ENCODE results near the gene HLA-A.
"Not testable (repeated sequence)": the region's sequence is repeated elsewhere in the genome, so short reads cannot be mapped to it uniquely, and the experiment has no call there.

Gene HLA-A

DNA sequence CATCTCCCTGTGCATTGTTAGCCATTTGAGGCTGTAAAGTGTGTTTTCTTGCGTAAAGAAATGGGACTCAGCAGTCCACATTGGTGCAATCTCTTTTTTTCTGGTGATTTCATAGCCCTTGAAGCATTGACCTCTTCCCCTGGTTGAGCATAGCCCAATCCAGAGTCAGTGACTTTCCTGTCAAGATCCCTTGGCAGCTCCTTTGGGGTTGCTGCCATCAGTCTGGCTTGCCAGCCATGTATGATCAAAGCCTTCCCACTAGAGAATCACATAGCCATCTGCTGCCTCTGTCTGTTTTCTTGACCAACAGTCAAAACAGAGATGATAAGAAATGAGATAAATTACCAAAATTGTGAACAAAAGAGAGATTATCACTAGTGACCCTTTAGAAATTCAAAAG, 19.6 kb downstream of the HLA-A start:
- no peaks in the 10 kb centered on the region for H3K27me3 Mint-ChIP-seq (ENCODE audit: low read depth)
- H3K9me3 Mint-ChIP-seq, result no peaks in the 10 kb centered on the region
- H3K4me3 Mint-ChIP-seq, result no peak overlapping the region
- H3K4me1 Mint-ChIP-seq (ENCODE audit: low read depth), result peaks cover 37% of the 10 kb centered on the region
- no peak overlapping the region for H3K27ac Mint-ChIP-seq
- peaks cover 14% of the 10 kb centered on the region for H3K36me3 Mint-ChIP-seq (ENCODE audit: low read depth)

DNA sequence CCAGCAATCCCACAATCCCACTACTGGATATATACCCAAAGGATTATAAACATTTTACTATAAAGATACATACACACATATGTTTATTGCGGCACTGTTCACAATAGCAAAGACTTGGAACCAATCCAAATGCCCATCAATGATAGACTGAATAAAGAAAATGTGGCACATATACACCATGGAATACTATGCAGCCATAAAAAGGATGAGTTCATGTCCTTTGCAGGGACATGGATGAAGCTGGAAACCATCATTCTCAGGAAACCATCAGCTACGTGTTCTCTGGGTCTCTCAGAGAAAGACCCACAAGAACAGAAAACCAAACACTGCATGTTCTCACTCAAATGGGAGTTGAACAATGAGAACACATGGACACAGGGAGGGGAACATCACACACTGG, 21.4 kb downstream of the HLA-A start:
- not testable (repeated sequence) for H3K27me3 Mint-ChIP-seq (ENCODE audit: low read depth); H3K27ac Mint-ChIP-seq; H3K4me3 Mint-ChIP-seq; H3K9me3 Mint-ChIP-seq
- Mint-ChIP-seq H3K36me3 (ENCODE audit: low read depth) (peaks cover 14% of the 10 kb centered on the region), H3K4me1 (ENCODE audit: low read depth) (peaks cover 44% of the 10 kb centered on the region)

DNA sequence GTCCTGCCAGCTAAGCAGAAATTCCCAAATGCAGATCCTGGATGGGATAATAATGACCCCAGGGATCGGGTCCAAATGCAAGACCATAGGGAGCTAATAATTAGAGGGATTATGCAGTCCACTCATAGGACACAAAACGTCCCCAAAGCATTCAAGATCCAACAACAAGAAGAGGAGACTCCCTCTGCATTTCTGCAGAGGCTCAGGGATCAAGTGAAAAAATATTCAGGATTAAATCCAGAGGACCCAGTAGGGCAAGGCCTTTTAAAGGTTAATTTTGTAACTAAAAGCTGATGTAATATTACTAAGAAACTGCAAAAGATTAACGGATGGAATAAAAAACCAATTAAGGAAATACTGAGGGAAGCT, 22.2 kb downstream of the HLA-A start:
- Mint-ChIP-seq H3K27me3 (ENCODE audit: low read depth) (no peaks in the 10 kb centered on the region), H3K4me3 (peak overlapping the region; percentile 97), H3K27ac (peak overlapping the region; percentile 95), H3K36me3 (ENCODE audit: low read depth) (peaks cover 14% of the 10 kb centered on the region), H3K4me1 (ENCODE audit: low read depth) (peaks cover 39% of the 10 kb centered on the region), H3K9me3 (no peaks in the 10 kb centered on the region)

DNA sequence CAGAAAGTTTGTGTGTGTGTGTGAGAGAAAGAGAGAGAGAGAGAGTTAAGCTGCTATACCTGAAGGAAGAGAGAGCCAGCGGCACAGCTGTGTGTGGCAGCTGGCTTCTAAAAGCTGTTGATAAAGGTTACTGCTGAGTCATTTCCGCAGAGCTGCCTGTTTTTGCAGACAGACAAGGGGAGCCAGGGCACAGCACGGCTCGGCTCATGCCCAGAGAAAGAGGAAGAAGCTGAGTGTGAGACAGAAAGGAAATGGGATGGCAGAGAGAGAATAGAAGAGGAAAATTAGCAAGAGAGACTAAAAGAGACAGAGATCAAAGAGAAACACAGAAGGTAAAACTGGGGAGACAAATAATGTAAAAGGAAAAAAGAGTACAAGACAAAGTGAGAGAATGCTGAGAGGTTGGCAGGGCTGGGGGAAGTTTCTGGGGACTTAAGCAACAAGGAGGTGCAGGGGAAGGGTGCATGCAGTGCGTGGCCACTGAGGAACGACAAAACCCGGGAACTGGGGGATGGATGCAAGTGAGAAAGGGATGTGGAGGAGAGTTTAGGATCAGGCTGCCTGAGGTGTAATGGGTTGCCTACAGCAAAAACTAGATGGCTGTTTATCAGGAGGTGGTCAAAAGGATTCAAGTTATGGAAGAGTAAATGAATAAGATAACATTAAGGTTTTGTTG, 22.7 kb downstream of the HLA-A start:
- Mint-ChIP-seq H3K4me3 (peak overlapping the region; percentile 97), H3K27ac (peak overlapping the region; percentile 95), H3K9me3 (no peaks in the 10 kb centered on the region), H3K4me1 (ENCODE audit: low read depth) (peaks cover 37% of the 10 kb centered on the region), H3K36me3 (ENCODE audit: low read depth) (peaks cover 14% of the 10 kb centered on the region), H3K27me3 (ENCODE audit: low read depth) (no peaks in the 10 kb centered on the region)

DNA sequence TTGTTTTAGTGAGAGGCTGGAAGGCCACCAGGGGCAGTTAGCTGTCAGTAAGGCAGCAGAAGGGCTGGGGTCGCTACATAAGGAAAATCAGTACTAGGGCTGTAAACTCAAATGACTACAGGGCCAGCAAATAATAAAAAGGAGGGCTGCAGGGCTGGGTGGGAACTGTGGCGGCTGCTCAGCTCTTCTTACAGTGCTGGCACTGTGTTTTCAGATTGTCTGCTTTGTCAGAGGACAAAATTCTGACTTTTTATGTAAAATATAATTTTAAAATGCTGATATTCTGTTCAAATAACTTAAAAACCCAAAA, 23.2 kb downstream of the HLA-A start:
- Mint-ChIP-seq H3K27ac (peak overlapping the region; percentile 95), H3K27me3 (ENCODE audit: low read depth) (no peaks in the 10 kb centered on the region), H3K9me3 (no peaks in the 10 kb centered on the region), H3K4me1 (ENCODE audit: low read depth) (peaks cover 37% of the 10 kb centered on the region), H3K36me3 (ENCODE audit: low read depth) (peaks cover 14% of the 10 kb centered on the region), H3K4me3 (peak overlapping the region; percentile 97)

DNA sequence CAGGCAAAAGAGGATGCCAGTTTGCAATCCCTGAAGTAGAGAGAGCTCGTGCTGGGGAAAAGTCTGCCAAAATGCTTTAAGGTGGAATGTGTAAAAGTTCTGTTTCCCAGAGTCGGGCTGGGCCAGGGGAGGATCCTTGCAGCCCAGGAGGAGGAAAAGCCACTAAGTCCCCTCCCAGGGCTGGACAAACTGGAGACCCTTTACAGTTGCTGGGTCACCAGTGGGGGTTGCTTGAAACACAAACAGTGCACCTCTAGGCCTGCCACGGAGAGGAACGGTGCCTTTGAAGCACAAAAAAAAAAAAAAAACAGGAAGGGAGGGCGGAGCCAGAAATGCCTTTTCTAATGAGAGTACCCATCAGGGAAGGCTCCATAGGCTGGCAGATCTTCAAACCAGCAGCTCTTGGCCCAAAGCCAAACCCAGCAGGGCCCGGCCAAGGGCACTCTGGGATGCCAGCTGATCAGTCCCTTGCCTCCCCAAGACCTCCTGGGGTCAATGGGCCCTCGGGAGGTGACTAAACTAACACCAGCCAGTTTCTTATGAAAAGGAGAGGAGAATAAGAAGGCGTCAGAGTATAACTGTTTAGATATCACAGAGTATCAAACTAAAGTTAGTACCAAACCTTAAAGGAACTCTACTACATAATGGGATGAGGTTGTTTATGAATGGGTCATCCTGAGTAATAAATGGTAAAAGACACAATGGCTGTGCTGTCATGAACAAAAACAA, 23.7 kb downstream of the HLA-A start:
- Mint-ChIP-seq H3K36me3 (ENCODE audit: low read depth) (peaks cover 14% of the 10 kb centered on the region), H3K4me3 (peak overlapping the region; percentile 97), H3K4me1 (ENCODE audit: low read depth) (peaks cover 37% of the 10 kb centered on the region), H3K27me3 (ENCODE audit: low read depth) (no peaks in the 10 kb centered on the region), H3K9me3 (no peaks in the 10 kb centered on the region), H3K27ac (peak overlapping the region; percentile 95)

DNA sequence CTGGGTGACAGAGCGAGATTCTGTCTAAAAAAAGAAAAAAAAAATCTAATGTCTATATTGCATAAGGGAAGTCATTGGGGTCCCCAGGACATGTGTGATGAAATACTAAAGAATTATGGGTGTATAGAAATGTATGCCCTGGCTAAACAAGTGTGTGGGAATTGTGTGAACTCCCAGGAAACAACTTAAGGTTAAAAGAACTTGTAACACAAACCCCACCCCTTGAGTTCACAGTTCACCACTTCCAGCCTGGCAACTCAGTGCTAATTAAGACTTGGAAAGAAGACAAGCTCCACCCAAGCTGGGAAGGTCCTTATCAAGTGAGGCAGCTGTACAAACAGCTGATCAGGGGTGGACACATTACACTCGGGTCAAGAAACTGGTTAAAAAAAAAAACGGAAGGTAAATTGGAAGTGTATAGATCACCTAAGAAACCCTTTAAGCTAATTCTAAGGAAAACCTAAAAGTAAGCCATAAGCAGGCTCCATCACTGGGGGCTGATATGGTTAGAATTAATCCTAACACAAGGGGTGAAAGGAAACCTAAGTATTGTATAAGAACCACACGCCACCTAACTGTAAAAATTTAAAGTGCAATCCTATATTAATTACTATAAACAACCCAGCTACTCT, 25.2 kb downstream of the HLA-A start:
- no peaks in the 10 kb centered on the region for H3K9me3 Mint-ChIP-seq
- peaks cover 18% of the 10 kb centered on the region for H3K36me3 Mint-ChIP-seq (ENCODE audit: low read depth)
- no peak overlapping the region for H3K4me3 Mint-ChIP-seq
- H3K27me3 Mint-ChIP-seq (ENCODE audit: low read depth), result peaks cover 3% of the 10 kb centered on the region
- H3K27ac Mint-ChIP-seq, result no peak overlapping the region
- peaks cover 43% of the 10 kb centered on the region for H3K4me1 Mint-ChIP-seq (ENCODE audit: low read depth)

DNA sequence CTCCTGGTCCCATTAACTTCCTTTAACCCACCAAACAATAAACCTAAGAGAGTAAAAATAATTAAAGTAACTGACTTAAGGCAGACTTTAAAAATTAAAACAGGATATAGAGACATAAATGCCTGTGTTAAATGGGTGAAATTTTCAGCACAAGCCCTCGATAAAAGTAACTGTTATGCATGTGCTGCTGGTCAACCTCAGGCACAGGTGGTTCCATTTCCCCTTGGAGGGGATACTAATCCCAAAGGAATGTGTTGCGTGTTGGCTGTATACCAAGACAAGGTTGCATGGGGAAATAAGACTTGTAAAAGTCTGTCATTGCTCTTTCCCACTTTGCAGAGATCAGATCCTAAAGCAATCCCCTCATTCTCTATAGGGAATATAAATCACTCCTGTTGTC, 25.8 kb downstream of the HLA-A start:
- Mint-ChIP-seq H3K27me3 (ENCODE audit: low read depth) (peaks cover 6% of the 10 kb centered on the region), H3K9me3 (no peaks in the 10 kb centered on the region), H3K4me1 (ENCODE audit: low read depth) (peaks cover 43% of the 10 kb centered on the region), H3K4me3 (no peak overlapping the region), H3K27ac (no peak overlapping the region), H3K36me3 (ENCODE audit: low read depth) (peaks cover 18% of the 10 kb centered on the region)

DNA sequence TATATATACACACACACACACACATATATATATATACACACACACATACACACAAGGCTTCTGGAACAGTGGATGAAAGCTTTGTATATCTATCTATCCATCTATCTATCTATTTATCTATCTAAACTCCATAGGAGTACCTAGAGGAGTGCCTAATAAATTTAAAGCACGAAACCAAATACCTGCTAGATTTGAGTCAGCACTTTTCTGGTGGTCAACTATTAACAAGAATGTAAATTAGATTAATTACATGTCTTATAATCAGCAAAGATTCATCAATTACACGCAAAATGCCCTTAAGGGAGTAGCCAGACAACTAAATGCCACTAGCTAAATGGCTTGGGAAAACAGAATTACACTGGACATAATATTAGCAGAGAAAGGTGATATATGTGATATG, 26.6 kb downstream of the HLA-A start:
- H3K36me3 Mint-ChIP-seq (ENCODE audit: low read depth), result peaks cover 19% of the 10 kb centered on the region
- H3K27ac Mint-ChIP-seq, result no peak overlapping the region
- peaks cover 13% of the 10 kb centered on the region for H3K27me3 Mint-ChIP-seq (ENCODE audit: low read depth)
- peaks cover 45% of the 10 kb centered on the region for H3K4me1 Mint-ChIP-seq (ENCODE audit: low read depth)
- no peak overlapping the region for H3K4me3 Mint-ChIP-seq
- H3K9me3 Mint-ChIP-seq, result no peaks in the 10 kb centered on the region

DNA sequence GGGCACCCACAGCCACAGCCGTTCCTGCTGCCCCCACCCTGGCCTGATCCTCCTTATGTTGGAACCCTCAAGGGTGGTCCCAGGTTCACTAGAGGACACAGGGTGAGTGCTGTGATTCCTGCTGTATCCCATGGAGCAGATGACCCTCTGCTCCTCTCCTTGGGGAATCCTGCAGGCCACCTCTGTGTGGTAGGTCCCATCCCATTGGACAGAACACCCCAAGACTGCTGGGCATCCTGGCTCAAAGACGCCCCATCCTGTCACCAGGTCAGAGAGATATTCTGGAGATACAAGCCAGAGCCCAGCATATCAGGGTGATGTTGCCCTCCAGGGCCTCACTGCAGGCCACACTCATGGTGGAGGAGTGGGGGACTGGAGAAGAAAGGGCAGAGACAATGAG, 28.4 kb downstream of the HLA-A start:
- Mint-ChIP-seq H3K27ac (no peak overlapping the region), H3K4me3 (no peak overlapping the region), H3K4me1 (ENCODE audit: low read depth) (peaks cover 45% of the 10 kb centered on the region), H3K27me3 (ENCODE audit: low read depth) (peaks cover 32% of the 10 kb centered on the region), H3K36me3 (ENCODE audit: low read depth) (peaks cover 20% of the 10 kb centered on the region), H3K9me3 (no peaks in the 10 kb centered on the region)

DNA sequence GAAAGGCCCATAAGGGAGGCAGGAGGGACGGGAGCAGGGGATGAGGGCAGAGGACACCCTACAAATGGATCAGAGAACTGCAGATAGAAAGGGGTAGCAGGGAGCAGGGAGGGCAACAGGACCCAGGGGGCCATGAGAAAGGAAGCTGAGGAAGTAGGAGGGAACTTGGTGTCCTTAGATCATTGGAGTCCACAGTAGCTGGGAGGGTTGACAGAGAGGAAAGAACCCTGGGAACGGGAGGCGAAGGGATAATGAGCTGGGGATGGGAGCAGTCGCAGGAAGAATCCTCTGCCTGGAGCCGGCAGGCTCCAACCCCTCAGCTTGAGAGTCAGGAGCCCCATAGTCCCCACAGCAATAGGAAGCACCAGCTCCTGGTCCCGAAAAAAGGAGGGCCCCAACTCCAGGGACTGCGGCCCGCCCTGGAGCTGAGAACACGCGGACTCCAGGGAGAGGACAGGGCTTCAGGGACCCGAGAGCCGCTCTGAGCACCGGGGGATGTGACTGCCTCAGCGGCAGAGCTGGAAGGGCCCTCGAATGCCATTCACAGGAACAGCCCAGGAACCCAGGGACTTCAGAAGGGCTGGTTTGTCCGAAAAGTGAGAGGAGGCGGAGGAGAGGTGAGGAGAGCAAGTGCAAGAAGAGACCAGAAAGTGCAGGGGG, 32.7 kb downstream of the HLA-A start:
- peaks cover 39% of the 10 kb centered on the region for H3K4me1 Mint-ChIP-seq (ENCODE audit: low read depth)

DNA sequence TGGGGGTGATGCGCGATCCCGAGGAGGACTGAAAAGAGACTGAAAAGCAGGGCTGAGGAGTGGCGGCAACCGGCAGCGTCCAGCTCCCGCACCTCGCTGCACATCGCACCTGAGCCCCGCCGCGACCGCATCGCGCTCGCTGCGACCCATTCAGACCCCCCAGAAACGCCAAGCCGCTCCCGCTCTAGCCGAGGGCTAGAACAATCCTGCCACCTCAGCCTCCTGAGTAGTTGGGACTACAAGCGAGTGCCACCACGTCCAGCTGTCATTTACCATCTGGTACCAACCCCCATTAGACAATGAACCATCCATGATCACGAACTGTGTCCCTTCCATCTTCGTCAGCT, 33.2 kb downstream of the HLA-A start:
- H3K27me3 Mint-ChIP-seq (ENCODE audit: low read depth), result peaks cover 65% of the 10 kb centered on the region
- H3K4me1 Mint-ChIP-seq (ENCODE audit: low read depth), result peaks cover 39% of the 10 kb centered on the region
- peak overlapping the region; percentile 45 for H3K4me3 Mint-ChIP-seq
- peaks cover 19% of the 10 kb centered on the region for H3K36me3 Mint-ChIP-seq (ENCODE audit: low read depth)
- H3K9me3 Mint-ChIP-seq, result no peaks in the 10 kb centered on the region
- H3K27ac Mint-ChIP-seq, result peak overlapping the region; percentile 1

More for the DNA sequence above, 32.7 kb downstream of the HLA-A start:
- peak overlapping the region; percentile 64 for H3K4me3 Mint-ChIP-seq
- no peaks in the 10 kb centered on the region for H3K9me3 Mint-ChIP-seq
- H3K27ac Mint-ChIP-seq, result peak overlapping the region; percentile 53
- H3K36me3 Mint-ChIP-seq (ENCODE audit: low read depth), result peaks cover 19% of the 10 kb centered on the region
- H3K27me3 Mint-ChIP-seq (ENCODE audit: low read depth), result peaks cover 65% of the 10 kb centered on the region

DNA sequence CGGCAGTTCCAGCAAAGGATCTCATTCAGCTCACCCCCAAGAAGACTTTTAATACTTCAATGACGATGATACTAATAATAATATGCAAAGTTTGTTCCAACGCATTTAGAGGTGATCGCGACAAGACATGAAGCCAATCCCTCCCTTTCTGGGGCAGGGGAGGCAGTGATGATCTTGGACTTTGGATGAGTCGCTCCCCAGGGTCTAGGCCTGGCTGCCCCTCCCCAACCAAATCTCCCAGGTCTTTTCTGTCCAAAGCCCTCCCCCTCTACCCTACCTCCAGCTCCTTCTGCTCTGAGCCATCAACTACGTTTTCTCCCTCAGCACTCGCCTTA, 33.9 kb downstream of the HLA-A start:
- Mint-ChIP-seq H3K9me3 (no peaks in the 10 kb centered on the region), H3K4me1 (ENCODE audit: low read depth) (peaks cover 39% of the 10 kb centered on the region), H3K27ac (no peak overlapping the region)

DNA sequence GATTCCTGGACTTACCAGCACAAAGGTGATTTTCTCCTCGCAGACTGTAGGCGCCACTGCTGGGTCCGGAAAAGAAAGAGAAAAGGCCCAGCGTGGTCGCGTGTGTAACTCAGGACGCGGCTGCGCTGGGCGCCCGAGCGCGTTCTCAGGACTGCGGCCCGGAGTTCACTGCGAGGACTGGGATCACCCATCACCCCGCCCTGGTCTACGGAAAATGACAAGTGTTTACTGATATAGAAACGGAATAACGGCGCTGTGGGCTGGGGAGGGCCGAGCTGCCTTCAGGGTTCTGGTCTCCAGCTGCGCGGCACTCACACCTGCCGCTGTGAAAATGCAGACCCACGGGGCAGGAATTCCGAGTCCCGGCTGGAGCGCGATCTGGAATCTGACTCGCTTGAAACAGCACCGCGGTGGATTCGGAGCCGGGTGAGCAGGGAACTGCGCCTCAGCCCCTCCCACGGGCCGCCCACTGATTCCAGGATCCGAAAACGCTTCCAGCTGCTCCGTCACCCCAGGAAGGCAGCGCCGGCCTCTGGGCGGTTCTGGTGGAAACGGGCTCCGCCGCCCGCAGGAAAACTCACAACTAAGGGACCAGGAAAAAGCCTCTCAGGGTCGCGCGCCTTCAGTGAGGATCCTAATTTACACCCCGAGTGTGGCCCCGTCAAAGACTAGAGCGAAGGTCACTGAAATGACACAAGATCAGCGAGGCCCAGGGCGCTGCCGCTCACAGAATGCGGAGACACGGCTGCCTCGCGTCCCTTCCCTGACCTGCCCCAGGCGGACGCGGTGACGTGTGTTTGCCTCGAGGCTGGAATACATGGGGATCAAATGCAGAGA, 34.5 kb downstream of the HLA-A start:
- Mint-ChIP-seq H3K9me3 (no peaks in the 10 kb centered on the region), H3K4me3 (peak overlapping the region; percentile 89), H3K36me3 (ENCODE audit: low read depth) (peaks cover 19% of the 10 kb centered on the region), H3K27me3 (ENCODE audit: low read depth) (peaks cover 78% of the 10 kb centered on the region), H3K27ac (no peak overlapping the region), H3K4me1 (ENCODE audit: low read depth) (peaks cover 39% of the 10 kb centered on the region)

More for the DNA sequence above, 33.9 kb downstream of the HLA-A start:
- H3K27me3 Mint-ChIP-seq (ENCODE audit: low read depth), result peaks cover 72% of the 10 kb centered on the region
- H3K36me3 Mint-ChIP-seq (ENCODE audit: low read depth), result peaks cover 19% of the 10 kb centered on the region
- peak overlapping the region; percentile 89 for H3K4me3 Mint-ChIP-seq
